Measurements from ENCODE around the gene MYO18A.
"Not testable (repeated sequence)": the region's sequence is repeated elsewhere in the genome, so short reads cannot be mapped to it uniquely, and the experiment has no call there.

Gene MYO18A

DNA sequence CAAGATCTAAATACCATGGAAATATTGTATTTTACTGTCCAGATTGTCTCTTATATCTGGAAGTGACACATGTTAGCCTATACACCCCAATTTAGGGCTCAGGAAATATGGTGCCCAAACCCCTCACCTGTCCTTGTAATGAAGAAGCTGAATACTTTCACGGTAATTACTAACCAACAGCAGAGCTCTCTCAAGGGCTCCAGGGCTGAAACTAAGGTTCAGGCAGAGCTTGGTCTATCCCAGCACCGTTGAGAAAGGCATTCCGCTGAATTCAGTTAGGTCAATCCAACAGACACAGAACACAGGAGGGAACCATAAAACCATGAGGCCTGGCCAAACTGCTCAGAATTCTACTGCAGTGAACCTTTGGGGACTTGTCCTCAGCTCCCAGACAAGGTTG, 14.9 kb downstream of the MYO18A start:
- DNase-seq: no peak

- no peak for DNase-seq
These were observed 16.6 kb downstream of the MYO18A start for GRCh38 chr17:29163563-29163962.

GRCh38 chr17:29162909-29163341, 17.3 kb downstream of the MYO18A start:
- no peak for DNase-seq

GRCh38 chr17:29162082-29162908, 17.9 kb downstream of the MYO18A start:
- no peak for DNase-seq

DNA sequence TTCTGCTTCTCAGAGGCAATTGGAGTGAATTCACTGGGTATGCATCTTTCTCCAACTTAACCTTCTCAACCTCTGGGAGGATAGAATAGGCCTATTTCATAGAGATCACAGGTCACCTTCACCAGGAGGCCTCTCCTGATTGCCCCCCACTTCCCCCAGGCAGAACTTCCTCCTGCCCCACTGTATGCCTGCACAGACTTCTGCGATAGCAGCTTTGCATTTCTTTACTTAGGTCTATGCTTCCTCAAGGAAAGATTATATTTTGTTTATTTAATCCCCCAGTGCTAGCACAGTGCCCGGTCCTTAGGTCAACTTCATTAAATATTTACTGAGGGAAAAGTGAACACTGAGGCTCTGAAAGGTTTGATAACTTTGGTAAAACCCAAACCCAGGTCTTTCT, 19.9 kb downstream of the MYO18A start:
- DNase-seq: no peak

- no peak for DNase-seq
These were observed 20.8 kb downstream of the MYO18A start for GRCh38 chr17:29159306-29159860.

DNA sequence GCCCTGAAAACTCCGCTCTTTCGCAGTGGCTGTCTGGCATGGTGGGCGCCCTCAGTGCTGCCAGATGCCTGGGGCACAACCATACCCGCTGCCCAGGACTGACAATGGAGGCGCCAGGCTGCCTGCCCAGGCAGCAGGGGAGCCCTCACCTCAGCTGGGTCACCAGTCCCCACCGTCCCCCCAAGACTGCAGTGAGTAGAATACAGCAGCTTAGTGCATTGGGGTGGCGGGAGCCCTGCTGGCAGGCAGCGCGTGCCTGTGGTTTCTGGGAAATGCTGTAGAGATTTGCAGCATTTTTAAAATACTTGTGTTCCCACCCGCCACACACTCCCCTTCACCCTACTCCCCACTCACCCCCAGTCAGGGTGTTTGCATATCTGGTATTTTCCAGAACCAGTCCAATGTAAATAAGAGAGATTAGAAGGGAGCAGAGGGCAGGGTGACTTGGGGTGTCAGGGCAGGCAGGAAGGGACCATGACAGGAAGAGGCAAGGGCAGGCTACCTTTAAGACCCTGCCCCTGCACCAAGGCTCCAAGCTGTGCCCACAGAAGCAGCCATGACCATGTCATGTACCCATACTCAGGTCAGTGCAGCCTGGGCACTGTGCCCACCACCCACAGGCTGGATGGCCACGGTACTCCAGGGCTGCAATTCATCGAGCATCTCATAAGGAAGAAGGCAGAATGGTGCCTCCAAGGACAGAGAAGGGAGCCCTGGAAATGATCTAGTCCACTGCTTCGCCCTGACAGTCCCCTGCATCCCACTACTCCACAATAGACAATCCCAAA, 21.5 kb downstream of the MYO18A start:
- no peak for DNase-seq

DNA sequence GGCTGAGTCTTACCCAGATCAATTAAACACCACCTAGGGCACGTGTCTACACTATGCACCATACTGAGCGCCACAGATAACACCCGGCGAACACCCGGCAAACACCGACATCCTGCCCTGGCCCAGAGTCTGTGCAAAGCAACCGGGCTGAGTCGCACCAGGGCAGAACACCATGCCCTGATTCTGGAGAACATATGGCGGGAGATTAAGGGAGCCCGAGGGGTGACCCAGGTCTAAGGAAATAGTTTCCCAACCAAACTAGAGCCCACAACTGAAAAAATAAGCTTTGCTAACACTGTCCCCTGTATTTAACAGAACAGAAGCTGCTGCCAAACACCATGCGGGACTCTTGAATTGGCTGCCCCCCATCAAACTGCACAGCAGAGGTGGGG, 22.1 kb downstream of the MYO18A start:
- DNase-seq: no peak

- no peak for DNase-seq
These were observed 22.9 kb downstream of the MYO18A start for GRCh38 chr17:29157310-29157709.

DNA sequence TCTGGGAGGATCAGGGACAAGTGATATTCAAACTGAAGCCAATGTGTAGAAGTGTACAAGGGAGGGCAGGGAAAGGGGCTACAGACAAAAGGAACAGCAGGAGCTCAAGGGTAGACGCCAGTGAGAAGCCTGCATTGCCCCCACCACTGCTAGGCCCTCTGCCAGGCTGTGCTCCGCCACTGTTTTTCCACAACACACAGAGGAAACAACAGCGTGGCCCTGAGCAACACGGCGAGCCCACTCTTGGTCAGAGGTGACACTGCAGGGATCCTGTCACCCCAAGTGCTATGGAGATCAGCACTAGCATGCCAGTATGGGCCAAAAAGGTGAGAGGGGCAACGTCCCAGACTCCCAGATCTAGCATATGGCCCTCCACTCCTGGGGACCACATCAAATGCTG, 23.4 kb downstream of the MYO18A start:
- no peak for DNase-seq

DNA sequence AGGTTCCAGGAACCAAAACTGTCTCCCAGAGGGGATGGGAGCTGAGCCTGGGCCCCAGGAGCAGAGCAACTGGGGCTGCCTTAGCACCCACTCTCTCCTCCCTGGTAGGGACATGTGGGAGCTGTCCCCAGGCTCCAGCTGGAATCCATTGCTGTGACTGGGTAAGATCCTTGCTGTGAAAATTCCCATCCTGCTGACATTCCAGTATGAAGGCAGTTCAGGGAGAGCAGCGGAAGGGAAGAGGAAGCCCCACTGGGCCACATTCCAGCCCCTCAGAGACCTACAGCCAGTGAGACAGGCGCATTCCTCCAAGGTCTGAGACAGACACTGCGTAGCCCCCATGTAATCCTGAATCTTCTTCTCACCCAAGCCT, 24.2 kb downstream of the MYO18A start:
- no peak for DNase-seq

- peak; percentile 28 to 49 for DNase-seq
These were observed 24.8 kb downstream of the MYO18A start for GRCh38 chr17:29155227-29155965.

DNA sequence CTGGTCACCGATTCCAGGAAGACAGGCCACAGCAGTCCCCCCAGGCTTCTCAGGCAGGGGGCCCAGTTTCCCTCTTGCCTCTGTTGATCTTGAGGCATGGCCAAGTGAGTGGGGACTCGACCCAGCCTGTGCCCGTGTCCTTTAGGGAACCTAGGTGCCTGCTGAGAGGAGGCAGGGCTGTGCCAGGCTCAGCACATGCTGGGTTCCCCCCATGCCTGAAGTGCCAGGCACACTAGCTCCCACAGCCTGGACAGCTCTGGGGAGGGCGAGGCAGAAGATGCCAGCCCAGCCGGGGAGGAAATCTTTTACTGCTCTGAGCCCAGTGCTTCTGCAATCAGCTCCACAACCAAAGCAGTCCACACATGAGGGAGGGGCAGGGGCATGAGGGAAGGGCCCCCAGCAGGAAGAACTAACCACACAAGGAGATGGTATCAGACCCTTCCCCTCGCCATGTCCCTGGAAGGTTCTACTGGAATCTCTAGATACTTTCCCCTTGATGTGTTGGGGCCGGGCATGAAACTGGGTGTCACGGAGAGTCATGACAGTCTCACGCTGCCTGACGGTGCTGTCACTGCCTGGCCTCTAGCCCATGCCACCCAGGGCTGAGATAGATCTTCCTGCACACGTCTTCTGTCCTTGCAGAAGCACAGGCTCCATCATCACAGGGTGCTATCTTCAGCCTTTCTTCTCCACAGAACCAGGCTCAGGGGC, 25.5 kb downstream of the MYO18A start:
- DNase-seq: no peak

DNA sequence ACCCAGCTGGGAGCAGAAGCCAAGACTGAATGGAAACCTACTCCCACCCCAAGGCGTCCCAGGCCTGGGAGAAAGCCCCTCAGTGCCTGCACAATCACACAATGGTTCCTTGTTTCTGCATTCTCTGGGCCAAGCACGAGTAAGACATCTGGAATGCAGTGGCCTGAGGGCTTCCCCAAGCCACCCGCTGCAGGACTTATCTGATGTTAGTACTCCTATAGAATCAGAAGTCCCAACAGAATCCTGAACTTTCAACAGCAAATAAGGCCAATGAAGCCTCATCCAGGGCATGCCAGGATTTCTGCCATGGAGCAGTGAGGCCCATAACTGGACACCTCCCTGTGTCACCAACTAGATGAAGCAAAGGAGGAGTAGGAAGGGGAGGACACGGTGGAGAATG, 28.6 kb downstream of the MYO18A start:
- DNase-seq: no peak

- DNase-seq: no peak
These were observed 30.0 kb downstream of the MYO18A start for GRCh38 chr17:29150161-29150560.

DNA sequence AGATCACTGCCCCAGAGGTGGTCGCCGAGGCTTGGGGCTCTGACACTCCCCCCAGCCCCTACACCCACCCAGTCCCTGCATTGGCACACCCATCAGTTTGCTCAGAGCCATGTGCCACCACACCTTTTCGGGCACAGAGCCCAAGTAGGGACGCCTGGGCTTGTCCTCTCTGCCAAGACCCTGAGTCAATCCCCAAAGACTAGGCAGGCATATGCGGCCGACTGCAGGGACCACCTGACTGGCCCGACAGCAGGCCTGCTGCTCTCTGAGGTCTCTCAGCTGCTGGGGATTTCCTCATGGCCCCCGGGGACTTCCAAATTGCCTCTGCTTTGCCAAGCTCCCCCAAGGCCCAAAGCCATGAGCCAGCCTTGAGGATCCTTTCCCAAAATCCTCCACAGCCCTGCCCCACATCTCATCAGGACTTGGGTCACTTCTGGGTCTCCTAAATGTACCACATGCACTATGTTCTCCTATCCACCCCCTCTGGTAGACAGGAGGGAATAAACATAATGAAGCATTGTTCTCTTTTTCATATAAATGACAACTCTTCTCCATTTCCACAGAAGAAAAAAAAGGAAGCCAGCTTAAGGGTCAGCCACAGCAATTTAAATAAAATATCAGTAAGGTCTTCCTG, 30.6 kb downstream of the MYO18A start:
- peak in 1 of 2 donors; percentile 49 for DNase-seq

GRCh38 chr17:29148790-29149430, 31.3 kb downstream of the MYO18A start:
- DNase-seq: peak; percentile 92 to 94

DNA sequence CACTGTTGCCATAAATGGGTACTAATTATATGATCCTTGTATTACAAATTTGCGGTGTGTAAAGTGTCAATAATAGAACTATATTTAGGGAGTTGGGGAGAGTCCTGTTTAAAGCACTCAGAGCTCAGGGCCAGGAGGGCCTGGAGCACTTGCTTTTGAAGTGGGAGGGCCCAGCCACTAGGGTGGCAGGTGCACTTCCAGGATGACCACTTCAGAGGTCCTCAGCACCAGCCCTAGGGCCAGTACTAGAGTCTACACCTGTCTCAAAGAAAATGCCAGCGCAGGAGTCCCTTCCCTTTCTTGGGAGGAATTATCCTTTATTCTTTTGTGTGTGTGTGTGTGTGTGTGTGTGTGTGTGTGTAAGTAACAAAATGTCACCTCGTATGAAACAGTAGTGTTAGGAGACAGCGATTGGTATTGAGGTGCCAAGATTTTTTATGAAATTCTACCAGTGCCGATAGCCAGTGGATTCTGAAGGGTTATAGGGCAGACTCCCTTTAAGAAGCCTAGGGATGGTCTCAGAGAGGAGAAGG, 31.9 kb downstream of the MYO18A start:
- DNase-seq: peak in 1 of 2 donors; percentile 14

- DNase-seq: no peak
These were observed 32.5 kb downstream of the MYO18A start for GRCh38 chr17:29147682-29148081.

- DNase-seq: not testable (repeated sequence)
These were observed 33.0 kb downstream of the MYO18A start for GRCh38 chr17:29147228-29147627.

GRCh38 chr17:29146369-29146972, 33.7 kb downstream of the MYO18A start:
- DNase-seq: no peak

All from CD4-positive, alpha-beta T cell treated with Interferon alpha-2 for 1 hour (primary cell).